Stimulated activated CD8-positive, alpha-beta memory T cell treated with anti-CD3 and anti-CD28 coated beads, Interleukin-2, amount 100 ng/mL, for 48 hours (primary cell): ENCODE measurements around the gene ALAS1.

Source experiments
- DNase-seq, 2 donors: peaks; one replicate each; pipeline ENCODE4 v3.0.0-alpha.2; 2020; ENCODE audit warnings: low read depth in 2 of 2

ALAS1 gene

DNA sequence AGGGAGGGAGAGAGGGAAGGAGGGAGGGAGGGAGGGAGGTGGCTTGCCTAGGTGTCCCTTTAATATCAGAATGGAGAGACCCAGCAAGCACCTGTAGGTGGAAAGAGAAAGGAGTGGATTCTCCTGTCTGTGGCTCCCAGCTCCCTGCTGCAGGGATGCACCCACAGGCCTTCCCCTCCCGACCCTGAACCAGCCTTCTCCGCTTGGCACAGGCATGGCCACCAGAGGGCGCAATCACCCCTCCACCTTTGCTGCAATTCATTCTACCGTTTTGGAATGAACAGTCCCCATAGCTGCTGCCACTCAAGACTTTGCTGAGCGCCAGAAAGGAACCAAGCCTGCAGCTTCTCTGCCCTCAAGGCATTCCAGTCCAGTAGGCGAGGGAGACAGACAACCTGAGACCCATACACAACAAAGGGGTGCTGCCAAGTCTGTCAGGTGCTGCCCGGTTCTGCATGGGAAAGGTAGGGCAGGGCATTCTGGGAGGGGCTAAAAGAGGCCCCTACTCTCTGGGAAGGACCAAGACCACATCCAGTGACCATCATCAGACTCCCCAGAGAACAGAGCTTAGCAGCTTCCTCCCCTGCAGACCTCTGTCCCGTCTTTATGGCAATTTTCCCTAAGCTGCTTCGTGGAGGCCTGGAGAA, 22.5 kb downstream of the ALAS1 start:
- peak; percentile 80 to 89 for DNase-seq

DNA sequence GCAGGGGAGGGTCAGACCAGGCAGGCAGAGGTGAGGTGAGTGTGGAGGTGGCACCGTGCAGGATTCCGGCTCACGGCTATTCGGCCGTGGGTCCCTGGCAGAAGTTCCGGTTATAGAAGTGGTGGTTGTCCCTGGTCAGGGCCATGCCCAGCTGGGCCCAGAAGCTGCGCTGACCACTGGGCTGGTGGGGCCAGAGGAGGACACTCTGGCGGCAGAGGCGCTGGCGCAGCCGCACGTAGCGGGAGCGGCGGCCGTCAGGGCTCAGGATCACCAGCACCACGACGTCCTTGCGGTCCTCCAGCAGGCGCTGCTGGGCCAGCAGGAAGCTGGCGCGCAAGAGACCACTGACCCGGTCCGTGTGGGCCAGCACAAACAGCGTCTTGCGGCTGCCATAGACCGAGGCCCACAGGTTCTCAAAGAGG, 23.2 kb downstream of the ALAS1 start:
- no peak for DNase-seq

DNA sequence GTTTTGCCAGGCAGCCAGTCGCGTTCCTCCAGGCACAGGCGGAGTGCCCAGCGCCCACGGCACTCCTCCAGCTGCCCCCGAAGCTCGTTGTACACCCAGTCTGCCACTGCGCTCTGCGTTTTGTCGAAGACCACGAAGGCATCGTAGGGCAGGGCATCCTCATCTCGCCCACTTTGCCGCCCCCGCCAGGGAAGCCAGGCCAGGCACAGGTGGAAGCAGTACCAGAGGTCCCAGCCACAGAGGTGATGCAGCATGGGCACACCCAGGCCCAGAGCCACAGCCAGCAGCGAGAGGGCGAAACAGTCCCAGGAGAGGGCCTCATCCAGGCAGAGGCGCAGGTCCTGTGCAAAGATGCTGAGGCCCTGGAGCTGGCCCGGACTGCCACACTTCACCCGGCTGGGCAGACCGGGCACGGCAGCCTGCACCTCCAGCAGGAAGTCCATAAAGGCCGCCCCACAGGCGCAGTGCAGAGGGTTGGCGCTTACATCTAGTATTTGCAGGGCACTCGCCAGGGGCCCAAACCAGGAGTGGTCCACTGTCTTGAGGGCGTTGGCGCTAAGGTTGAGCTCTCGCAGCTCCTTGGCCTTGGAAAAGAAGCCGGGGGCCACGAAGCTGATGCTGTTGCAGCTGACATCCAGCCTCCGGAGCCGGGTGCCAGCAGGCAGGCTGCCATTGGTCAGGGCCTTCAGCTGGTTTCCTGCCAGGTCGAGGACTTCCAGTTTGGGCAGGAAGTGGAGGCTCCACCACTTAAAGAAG, 23.8 kb downstream of the ALAS1 start:
- DNase-seq = no peak

DNA sequence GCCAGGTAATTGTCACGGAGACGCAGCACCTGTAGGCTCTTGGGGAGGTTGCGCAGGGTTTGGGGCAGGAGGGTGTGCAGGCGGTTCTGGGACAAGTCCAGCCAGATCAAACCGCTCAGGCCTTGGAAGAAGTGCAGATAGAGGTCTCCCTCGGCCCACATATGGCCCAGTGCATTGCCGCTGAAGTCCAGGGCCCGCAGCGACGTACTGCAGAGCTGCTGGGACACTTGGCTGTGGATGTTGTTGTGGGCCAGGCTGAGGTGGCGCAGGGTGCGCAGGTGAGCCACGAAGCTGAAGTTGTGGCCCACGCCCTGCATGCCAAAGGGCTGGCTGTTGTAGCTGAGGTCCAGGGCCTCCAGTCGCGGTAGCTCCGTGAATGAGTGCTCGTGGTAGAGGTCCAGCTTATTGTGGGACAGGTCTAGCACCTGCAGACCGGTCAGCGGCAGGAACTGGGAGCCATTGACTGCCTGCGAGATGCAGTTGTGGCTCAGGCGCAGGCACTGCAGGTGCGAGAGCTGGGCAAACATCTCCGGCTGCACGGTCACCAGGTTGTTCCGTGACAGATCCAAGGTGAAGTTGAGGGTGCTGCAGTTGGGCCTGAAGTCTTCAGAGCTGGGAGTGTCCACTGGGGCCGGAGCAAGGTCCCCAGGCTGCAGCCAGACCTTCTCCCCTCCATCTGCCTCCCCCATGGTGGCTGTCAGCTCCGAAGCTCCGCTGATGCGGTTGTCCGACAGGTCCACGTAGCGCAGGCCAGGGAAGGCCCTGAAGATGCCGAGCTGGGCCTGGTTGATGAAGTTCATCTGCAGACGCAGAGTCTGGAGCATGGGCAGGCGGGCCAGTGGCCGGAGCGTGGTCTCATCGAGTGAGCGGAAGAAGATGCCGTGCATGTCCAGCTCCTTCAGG, 24.6 kb downstream of the ALAS1 start:
- no peak for DNase-seq

DNA sequence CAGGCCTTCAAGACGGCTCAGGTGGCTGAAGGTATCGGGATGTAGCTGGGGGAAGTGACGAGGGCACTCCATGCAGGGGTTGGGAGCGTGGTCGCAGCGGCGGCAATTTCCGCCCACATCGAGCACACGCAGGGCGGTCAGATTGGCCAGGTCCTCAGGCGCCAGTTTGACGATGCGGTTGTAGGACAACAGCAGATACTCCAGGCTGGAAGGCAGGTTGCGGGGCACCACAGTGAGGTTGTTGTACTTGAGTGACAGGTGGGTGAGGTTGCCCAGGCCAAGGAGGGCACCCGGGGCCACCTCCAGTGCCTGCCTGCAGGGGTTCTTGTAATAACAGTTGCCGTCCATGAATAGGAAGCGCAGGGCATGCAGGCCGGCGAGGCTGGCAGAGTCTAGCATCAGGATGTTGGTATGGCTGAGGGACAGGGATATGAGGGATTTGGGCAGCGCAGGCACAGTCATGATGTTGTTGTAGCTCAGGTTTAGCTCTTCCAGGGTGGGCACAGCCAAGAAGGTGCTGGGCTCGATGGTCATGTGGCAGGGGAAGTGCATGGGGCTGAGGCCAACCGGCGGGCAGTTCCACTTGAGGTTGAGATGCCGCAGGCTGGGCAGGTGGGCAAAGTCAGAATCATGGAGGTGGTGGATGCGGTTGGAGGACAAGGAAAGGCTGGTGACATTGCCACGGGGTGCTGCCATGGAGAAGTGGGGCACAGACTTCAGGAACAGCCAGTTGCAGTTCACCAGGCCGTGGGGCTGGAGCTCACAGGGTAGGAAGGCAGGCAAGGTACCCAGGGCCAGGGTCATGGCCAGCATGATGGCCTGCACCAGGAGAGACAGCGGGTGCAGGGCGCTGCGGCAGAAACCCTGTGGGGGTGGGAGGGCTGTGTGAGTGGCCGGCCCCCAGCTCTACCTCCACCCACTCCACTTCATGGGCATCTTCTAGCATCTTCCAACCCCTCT, 25.8 kb downstream of the ALAS1 start:
- DNase-seq = no peak

DNA sequence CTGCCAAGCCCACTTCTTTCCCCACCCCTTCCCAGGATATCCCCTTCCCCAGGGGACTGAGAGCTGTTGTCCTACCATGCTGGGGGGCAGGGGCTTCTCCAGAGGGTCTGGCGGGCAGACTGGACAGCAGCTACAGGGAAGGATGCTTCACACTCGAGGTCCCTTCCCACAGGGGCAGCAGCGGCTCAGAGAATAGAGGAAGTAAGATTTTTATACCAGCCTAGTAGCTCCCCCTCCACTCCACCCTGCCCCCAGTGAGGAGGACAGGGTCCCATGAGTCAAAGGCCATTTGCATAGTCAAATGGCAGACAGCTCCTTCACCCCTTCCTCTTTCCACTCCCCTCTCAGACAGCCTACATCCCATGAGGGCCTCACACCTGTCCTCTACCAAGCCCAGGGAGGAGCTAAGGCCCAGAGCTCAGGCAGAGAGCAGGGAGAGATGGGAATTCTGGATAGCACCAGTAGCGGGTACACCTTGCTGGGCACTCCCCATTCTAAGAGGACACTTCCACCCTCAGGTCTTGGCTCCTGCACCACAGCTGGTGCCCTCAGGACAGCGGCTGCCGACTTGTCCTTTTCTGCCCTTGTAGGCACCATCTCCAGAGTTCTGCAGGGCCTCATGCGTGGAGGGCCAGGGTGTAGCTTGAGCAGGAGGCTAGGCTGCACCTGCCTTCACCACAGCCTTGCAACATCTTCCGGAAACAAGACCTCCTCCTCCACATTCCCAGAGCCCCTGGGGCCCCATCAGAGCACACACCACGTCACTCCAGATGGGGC, 27.7 kb downstream of the ALAS1 start, which contains the start of gene TLR9:
Gene TLR9 (minus strand): TSS at position 194 of the 777 bp plus-strand sequence. CDS start 116 bp downstream, at position 78.
- no peak for DNase-seq

DNA sequence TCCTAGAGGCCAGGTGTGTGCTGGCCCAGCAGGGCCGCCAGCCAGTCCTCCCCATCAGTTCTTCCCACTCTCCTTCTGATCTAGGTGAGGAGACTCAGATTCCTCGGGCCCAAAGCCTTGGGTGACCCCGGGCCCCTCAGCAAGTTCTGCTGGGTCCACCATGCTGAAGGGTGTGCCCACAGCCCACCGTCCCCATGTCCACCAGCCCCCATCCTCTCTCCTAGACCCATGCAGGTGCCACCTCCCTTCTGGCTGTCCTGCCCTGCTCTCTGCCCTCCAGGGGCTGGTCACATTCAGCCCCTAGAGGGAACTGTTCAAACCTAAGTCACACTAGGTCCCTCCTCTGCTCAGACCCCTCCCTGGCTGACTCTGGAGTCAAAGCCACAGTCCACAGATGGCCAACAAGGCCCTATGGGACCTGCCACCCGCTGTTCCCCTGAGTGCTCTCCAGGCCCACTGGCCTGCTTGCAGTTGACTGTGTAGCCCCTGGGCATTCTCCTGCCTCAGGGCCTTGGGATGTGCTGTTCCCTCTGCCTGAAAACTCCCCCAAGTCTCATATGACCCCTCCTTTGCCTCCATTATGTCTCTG, 28.4 kb downstream of the ALAS1 start:
- DNase-seq = no peak

DNA sequence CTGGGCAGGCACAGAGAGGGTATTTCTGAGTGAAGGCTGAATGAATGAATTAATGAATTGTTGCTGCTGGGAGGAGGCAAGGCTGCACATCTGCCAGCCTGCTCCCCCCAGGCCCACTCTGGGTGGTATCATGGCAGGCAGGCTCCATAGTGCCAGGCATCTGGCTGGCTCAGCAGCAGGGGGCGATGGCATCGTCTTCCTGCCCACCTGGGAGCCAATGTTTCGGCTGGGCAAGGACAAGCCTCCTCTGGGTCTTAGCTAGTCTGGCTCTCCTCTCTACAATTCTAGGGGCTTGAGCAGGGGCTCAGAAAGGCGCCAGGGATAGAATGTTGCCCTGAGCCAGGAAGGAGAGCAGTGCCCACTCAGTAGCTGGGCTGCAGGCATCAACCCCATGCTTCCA, 29.2 kb downstream of the ALAS1 start:
- DNase-seq = no peak

DNA sequence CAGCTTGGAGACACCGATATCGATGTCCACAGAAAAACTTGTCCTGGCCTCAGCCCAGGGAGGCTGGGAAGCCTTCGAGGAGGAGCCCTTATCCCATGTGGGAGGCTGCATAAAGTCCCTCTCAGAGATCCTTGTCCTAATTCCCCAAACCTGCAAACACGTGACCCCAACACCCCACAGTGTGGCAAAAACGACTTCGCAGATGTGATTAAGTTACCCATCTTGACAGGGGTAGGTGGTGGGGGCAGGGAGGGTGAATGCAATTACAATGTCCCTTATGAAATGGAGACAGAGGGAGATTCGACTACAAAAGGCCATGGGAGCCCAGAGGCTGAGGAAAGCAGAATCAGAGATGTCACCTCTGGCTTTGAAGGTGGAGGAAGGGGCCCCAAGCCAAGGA, 29.8 kb downstream of the ALAS1 start:
- no peak for DNase-seq

DNA sequence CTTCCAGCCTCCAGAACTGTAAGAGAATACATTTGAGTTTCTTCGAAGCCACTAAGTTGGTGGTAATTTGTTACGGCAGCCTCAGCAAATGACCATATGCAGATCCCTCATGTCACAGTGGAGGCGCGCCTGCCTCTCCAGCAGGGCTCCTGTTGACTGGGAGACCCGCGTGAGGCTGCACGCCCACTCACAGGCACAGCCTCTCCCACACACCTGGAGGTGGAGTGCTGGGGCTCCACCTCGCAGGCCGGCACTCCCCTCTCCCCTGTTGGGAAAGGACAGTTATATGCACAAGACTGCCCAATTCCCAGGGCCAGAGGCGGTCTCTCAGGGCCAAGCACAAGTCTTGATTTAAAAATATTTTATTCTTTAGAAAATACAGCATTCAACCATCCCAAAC, 30.3 kb downstream of the ALAS1 start:
- DNase-seq = no peak

DNA sequence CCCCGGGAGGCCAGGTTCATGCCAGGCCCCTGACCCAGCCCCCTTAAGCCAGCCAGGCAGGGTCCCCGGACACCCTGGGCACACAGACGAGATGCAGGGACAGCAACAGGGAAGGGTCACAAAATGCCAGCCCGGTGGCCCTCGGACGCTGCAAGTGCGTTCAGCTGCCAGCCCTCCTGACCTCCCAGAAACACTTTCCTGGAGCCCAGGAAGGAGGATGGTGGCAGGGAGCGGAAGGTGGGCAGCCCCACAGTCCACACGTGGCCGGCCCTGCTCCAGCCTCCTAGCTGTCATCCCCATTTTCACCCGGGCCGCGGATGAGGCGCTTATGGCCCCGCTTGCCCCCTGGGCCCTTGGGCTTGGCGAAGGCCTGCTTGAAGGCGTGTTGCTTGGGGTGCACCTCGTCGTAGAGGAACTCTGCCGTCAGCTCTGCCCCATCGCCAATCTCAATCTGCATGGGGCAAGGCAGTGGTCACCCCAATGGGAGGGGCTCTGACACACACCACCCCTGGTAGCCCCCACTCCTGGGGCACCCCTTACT, 30.9 kb downstream of the ALAS1 start:
- no peak for DNase-seq

DNA sequence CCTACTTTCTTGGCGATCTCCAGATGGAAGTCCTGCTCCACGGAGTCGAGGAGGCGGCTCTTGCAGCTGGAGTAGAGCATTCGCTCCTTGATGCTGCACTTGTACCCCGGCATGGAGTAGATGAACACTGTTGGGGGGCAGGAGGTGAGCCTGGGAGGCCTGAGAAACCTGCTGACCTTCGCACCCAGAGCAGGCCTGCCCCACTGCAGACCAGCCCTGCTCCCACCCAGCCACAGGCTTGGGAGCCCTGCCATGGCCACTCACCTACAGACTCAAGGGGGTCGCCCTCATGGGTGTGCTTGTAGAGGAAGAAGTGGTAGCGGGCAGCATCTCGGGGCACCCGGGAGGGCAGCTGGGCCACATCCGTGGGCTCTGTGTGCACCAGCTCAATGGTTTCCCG, 31.7 kb downstream of the ALAS1 start:
- no peak for DNase-seq

DNA sequence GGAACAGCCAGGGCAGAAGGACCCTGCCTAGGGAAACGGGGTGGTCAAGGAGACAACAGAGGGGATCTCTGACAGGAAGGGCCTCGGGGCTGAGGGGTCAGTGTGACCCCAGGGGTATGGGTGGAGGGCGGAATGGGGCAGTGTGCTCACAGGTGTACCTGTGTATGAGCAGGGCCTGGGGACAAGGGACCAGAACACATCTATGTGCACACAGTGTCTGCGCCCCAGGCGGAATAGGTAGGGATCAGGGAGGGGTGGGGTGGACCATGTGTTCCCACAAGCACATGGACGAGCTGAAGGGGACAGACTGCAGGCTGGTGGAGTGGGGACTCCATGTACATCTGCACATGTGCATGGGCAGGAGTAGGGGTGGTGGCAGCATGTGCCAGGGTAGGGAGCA, 32.5 kb downstream of the ALAS1 start:
- DNase-seq = no peak

DNA sequence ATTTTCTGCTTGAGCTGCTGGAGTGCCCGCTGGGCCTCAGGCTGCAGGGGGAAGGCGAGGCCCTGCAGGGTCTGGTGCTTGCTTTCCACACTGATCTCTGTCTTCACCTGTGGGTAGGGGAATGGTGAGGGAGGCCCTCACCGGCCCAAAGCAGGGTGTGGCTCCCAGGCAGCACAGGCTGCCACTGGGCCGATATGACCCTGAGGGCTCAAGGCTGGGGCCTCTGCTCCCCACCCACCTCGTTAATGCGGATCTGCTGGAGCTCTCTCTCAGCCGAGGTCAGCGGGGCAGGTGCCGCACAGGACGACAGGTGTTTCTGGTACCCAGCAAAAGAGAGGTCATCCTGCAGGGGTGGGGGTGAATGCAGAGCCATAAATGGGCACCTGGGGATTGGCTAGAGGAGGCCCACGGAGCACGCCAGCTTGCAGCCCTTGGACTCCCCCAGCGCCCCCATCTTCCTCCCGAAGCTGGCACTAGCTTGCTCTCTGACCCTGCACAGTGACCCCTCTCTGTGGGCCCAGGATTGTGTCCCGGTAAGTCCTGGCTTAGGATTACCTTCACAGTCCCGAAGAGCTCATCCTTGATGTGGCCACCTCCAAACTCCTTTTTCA, 33.0 kb downstream of the ALAS1 start:
- DNase-seq = no peak

DNA sequence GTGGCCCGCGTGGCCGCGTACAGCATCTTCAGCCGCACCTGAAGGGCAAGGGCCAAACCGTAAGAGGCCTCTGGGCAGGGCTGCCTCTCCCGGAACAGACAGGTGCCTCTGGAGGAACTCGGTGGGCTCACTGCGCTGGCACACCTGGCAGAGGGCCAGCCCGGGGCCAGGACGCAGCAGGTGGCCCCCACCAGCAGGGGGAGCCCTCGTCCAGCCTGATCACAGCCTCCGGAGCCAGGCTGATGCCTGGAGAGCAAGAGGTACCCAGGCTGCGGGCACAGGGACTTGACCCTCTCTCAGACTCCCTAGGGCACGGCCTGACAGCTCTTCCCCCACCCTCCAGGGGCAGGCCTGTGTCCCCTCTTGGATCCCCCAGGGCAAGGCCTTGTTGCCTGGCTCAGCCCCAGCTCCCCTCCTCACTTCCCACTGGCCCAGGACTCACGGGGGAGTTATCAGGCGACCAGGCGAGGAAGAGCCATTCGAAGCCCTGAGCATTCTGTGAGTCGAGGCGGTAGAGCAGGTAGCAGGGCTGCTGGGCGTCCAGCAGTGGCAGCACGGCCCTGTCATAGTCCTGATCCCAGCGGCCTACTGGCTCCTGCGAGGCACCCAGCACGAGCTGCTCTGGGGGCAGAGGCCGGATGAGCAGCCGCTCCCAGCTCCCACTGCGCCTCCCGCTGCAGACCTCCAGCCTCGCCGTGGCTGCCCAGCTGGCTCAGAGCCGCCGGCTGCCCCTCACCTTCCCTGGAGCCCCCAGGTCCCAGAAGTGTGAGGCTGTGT, 33.7 kb downstream of the ALAS1 start:
- DNase-seq = peak; percentile 87 to 89

DNA sequence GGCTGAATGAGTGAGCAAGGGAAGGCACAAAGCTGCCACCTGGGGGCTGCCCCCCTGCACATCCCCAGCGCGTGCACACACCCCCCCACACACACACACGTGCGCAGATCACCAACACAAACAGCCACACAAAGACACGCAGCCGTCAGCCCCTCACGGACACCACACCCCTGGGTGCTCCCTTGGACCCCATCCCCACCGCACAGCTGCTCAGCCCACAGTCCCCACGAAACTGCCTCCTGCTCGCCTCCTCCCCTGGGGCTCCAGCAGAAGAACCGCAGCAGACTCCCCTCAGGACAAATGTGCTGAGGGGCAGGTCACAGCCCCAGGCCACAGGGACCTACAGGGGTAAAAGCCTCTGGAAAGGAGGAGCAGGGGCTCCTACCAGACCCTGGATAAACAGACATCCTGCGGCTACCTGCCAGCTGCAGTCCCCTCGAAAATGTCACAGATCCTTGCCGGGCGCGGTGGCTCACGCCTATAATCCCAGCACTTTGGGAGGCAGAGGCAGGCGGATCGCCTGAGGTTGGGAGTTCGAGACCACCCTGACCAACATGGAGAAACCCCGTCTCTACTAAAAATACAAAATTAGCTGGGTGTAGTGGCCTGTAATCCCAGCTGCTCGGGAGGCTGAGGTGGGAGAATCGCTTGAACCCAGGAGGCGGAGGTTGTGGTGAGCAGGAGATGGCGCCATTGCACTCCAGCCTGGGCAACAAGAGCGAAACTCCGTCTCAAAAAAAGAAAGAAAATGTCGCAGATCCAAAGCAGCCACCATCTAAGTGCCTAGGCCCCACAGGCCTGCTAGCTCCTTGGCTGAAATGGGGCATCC, 34.5 kb downstream of the ALAS1 start:
- DNase-seq = no peak

DNA sequence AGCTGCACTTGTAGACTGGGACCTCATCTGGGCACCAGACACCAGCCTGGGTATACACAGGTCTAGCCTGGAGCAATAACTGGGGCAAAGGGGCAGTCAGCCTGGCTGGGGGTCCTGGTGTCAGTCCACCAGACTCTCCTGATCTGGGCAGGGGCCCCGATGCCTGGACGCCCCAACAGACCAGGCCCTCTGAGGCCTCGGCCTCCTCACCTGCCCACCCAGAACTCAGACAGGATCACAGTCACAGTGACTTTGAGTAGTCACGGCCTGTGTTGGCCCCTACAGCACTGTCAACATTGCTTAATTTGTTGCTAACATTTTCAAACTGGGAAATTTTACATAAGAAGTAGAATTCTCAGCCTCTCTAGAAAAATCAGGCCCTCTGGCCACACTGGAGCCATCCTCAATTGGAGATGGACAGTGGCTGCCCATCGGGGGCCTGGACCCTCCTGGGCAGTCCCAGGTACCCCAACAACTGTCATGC, 35.2 kb downstream of the ALAS1 start:
- DNase-seq = no peak
